DMS53 (cell line): ENCODE measurements around the gene PCBP3.
A peak's percentile ranks its signal among the peaks of the same experiment; 100 is the strongest.
"Not testable (repeated sequence)": the region's sequence is repeated elsewhere in the genome, so short reads cannot be mapped to it uniquely, and the experiment has no call there.

Experiments used
- DNase-seq: peaks from one replicate; lab custom pipeline; 2025; lab: John Stamatoyannopoulos, UW

The PCBP3 gene

GRCh38 chr21:45893740-45894449 lies 250.4 kb downstream of the PCBP3 start:
- DNase-seq = no peak

GRCh38 chr21:45894450-45894825 lies 250.9 kb downstream of the PCBP3 start:
- DNase-seq = no peak

DNA sequence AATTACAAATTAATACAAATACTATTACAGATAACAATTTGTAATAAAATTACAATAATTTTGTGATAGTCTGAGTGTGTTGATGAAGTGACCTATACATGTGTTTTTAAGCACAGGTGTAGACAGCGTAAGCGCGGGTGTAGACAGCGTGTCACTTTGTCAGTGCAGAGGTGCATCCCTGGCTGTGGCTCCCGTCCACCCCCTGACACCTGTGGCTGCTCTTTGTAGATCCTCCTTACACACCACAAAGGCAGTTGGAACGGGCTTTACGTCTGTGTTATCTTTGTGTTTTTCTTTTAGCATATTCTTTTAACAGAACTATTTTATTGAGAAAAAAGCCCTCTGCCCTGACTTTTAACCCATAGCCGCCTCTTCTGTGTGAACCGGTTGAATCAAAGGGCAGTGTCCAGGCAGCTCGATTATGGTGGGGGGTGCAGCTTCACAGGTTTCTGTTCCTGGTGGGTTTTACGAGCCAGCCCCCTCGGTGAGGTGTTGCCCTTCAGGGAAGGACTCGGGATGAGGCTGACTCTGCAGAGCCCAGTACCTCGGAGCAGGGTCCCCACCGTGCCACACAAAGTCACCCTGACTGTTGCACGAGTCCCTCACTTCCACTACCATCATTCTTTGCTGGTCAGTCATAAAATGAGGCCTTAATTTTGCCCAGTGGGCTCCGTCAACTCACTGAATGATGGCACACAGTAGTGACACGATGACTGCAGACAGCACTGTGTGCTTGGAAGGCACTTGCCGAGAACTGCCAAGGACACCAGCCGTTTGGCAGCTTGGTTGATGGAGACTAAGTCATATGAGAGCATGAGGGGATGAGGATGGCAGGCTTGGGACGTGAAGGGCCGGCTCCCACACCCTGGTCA lies 251.6 kb downstream of the PCBP3 start:
- no peak for DNase-seq

DNA sequence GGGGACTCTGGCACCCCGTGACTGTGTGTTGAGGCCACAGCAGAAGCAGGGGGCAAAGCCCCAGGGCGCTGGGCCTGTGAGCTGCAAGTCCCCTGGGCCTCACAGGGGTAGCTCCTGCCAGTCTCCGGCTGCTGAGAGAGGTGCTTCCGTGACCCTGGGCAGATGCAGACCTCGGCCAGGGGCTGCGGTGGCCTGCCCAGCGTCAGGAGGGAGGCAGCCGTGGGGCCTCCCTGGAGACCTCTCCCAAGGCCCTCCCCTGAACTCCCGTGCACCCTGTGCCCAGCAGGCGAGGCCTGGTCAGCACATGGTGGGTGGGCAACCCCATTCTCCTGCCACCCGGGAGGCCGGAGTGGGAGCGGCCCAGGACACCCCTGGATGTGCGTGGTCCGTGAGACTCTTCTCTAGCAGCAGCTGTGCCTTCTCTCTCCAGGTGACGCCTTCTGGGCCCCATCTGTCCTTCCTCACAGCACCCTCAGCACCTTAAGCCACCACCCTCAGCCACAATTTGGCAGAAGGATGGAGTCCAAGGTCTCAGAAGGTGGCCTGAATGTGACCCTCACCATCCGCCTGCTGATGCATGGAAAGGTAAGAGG lies 252.3 kb downstream of the PCBP3 start:
- DNase-seq = no peak

GRCh38 chr21:45896431-45896830 lies 252.9 kb downstream of the PCBP3 start:
- not testable (repeated sequence) for DNase-seq

- no peak for DNase-seq
Observed at GRCh38 chr21:45897191-45898027, 253.9 kb downstream of the PCBP3 start.

GRCh38 chr21:45898028-45898350 lies 254.5 kb downstream of the PCBP3 start:
- no peak for DNase-seq

DNA sequence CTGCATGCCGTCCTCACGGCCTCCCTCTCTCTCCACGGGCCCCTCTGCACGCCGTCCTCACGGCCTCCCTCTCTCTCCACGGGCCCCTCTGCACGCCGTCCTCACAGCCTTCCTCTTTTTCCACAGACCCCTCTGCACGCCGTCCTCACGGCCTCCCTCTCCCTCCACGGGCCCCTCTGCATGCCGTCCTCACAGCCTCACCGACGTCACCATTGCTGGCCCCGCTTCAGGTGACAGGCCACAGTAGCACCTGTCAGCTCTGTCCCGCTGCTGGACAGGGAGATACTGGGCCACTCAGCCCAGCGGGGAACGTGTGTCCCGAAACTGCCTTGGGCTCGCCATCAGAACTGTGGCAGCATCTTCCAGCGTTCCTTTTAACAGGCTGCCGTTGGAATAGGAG lies 255.3 kb downstream of the PCBP3 start:
- DNase-seq = no peak

DNA sequence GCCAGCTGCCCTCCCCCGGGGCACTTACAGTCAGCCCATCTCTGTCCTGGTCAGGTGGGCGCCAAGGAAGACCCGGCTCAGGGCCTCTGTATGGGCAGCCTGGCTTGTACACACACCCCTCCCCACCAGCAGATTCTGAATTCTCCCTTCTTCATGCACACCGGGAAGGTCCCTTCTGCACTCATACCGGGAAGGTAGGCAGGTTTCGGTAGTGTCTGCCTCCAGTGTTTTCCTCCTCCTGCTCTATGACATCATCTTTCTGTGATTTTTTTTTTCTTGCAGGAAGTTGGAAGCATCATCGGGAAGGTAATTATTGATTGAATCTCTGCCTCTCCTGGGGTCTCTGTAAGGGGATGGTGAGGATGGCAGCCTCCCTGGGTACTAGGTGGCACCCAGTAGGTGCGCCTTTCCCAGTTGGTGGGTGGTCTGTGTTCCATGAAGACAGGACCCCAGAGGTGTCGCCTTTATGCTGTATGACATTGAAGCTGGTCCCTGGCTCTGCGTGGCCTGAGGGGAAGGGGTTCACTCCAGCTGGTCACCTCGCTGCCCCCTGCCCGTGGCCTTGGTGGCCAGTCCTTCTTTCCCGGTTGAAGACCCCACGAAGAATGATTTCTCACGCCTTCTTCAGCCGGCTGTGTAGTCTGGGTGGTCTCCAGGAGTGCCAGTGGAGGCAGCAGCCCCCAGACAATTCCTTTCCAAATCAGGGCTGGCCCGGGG lies 255.9 kb downstream of the PCBP3 start:
- DNase-seq = peak; percentile 23

DNA sequence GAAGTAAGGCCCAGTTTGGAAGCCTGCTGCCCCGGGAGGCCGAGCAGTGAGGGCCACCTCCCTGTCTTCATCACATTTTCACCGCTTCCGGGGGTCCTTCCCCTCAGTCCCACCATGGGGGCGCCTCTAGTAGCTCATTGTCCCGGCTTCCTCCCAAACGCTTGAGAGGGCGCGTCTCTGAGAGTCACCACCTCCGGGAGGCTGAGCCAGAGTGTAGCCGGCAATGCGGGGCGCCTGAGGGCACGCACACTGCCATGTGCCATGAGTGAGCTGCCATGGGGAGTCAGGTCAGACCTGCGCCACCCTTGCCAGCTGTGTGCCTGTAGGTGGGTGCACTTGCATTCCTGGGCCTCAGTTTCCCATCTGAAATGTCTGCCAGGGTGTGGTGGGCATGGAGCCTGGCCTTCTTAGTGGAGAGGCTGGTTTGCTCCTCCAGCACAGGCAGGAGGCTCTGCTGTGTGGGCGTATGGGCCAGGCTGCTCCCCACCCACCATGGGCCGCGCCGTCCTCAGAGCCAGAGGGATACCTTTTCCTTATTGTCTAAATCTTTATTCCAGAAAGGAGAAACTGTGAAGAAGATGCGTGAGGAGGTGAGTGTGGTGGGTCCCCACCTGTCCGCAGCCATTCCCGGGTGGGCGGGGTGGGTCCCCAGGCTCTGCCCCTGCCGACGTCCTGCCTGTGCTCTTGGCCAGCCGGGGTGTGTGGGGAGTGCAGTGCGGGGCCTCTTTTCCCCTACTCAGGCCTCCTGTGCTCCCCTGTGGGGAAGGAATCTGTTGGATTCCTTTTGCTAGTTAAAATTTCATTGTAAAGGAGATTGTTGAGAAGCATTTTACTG lies 256.7 kb downstream of the PCBP3 start:
- DNase-seq = no peak

DNA sequence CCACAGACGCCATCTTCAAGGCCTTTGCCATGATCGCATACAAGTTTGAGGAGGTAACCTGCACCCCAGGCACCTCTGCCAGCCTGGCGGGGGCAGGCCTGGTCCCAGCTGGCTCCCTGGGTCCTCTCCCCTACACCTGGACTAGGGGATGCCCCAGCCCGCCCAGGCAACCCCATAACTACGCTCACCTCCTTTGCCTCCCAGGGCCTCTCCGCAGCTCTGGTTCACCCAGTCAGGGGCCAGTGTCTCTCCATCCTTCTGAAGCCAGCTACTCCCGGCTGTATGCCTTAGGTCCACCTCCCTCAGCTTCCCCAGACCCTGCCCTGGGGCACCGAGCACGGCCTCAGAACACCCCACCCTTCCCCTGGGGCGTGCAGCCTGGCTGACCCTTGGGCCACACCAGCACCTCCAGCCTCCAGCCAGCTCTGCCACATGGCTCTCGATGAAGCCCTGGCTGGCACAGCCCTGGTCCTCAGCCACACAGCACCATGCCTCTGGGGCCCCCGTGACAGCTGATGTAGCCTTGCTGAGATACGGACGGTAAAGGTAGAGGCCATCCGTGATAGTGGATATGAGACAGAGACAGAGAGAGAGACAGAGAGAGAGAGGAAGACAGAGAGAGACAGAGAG lies 257.7 kb downstream of the PCBP3 start:
- DNase-seq = no peak

DNA sequence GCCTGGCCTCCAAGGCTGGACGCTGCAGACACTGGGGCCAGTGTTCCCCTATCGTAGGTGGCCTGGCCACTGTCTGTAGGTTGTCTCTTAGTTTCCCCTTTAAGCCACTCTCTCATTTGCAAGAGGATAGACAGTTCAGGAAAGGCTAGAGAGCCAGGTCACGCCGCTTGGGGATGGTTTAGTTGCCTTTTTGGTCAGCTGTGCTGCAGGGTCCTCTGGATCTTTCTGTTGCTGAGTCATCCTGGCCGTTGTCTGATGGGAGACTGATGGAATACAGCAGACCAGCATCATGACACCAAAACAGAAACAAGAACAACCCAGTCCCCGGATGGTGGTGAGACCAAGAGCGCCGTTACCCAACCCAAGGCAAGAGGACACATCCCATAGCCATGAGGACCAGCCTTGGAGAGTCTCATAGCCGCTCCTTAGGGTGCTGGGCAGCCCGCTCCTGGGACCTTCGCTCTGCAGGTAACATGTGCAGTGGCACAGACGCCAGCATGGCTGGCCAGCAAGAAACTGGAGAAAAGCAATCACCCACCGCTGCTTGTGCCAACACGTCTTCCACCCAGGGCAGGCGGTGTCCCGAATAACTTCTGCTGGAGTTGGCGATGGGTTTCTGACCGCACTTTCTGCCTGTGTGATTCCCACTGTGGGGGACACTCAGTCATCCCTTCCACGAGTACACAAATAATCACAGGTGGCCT lies 258.9 kb downstream of the PCBP3 start:
- DNase-seq = no peak

- DNase-seq = no peak
Observed at GRCh38 chr21:45905196-45905595, 261.7 kb downstream of the PCBP3 start.

DNA sequence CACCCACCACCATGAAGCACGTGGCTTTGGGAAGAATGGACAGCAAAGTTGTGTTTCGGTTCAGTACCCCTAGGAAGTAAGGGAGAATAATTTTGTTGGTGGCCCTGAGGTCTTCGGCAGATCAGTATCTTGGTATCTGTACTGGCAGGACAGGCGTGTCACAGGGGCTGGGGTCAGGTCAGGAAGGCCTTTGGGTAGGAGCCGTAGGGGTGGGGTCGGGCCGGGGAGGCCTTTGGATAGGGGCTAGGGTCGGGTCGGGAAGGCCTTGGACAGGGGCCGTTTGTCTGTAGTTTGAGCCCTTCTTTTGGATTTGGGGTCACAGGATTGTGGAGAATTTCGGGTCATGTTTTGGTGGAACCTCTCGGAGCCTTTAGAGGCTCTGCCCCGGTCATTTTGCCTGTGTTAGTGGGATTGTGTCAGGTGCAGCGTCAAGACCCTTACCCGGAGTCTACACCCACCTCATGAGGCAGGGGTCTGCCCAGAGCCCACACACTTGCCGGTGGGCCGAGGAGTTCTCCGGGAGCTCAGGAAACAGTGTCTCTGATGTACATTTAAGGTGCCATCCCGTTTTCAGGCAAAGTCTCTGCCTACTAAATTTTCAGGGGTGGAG lies 262.8 kb downstream of the PCBP3 start:
- DNase-seq = no peak

GRCh38 chr21:45906859-45907258 lies 263.3 kb downstream of the PCBP3 start:
- DNase-seq = no peak

DNA sequence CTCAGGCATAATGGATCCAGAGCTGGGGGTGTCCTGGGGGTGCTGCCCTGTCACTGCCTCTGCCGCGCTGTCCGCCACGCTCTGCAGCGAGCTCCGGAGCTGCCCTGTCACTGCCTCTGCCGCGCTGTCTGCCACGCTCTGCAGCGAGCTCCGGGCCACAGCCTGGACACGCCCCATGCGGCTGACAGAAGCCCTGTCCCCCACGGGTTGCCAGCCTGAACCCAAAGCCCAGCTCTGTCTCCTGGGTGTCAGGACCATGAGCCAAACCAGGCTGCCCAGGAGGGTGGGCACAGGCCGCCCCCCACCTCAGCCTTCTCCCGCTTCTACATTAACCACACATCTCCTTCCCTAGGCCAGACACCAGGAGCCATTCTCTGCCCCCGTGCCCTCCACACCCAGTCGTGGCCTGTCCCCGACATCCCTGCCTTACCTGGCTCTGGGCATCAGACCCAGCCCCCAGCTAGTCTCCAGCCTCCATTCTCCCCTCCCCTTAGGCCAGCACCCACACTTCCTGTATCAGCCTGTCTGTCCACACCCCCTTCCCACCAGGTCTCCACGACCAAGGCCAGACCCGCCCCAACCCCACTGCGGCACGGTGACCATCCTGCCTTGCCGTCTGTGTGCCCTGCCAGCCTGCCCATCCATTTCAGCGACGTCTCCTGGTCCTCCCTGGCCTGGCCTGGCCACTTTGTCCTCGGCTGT lies 265.2 kb downstream of the PCBP3 start:
- DNase-seq = no peak

DNA sequence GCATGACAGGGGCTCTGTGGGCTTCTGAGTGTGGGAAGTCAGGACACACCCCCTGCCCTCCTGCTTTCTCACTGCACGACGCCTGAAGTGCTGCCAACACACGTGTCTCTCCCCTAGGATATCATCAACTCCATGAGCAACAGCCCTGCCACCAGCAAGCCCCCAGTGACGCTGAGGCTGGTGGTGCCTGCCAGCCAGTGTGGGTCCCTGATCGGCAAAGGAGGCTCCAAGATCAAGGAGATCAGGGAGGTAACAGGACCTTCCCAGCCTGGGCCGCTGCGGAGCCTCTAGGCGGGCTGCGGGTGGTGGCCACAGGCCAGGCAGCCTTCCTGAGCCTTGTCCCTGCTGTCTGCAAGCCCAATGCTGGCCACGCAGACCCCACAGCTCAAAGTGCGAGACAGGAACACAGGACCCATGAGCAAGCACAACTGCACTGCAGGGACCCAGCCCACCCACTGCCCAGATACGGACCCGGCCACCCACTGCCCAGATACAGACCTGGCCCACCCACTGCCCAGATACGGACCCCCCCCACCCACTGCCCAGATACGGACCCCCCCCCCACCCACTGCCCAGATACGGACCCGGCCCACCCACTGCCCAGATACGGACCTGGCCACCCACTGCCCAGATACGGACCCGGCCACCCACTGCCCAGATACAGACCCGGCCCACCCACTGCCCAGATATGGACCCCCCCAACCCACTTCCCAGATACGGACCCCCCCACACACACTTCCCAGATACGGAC lies 265.9 kb downstream of the PCBP3 start:
- no peak for DNase-seq

DNA sequence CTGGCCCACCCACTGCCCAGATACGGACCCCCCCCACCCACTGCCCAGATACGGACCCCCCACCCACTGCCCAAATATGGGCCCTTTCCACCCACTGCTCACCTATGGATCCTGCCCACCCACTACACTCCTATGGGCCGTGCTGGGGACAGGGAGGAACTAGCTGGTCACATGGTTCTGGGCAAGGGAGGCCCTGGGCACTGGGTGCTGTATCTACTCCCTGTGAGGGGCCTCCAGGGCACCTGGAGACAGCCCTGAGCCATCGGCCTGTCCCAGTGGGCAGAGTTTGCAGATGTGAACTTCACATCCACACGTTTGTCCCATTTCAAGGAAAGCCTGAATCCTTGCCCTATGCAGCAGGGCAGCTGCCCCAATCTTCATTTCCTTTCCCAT lies 266.6 kb downstream of the PCBP3 start:
- no peak for DNase-seq
